ENCODE measurements around the gene SEBOX.
"Not testable (repeated sequence)": the region's sequence is repeated elsewhere in the genome, so short reads cannot be mapped to it uniquely, and the experiment has no call there.

Gene SEBOX

GRCh38 chr17:28346199-28346580, 18.8 kb downstream of the SEBOX start:
- H3K4me3 ChIP-seq (ENCODE audit: low read length) = no peak overlapping the region
- TF ChIP-seq ZNF274 (IDR thresholded peaks at IDR 0.05; ENCODE audit: low read depth, low read length) = no peak

- H3K4me3 ChIP-seq (ENCODE audit: low read length) = no peak overlapping the region
- TF ChIP-seq ZNF274 (IDR thresholded peaks at IDR 0.05; ENCODE audit: low read depth, low read length) = no peak
Measured at GRCh38 chr17:28345419-28346198, 19.4 kb downstream of the SEBOX start.

- no peak overlapping the region for H3K4me3 ChIP-seq (ENCODE audit: low read length)
- no peak for TF ChIP-seq ZNF274 (IDR thresholded peaks at IDR 0.05; ENCODE audit: low read depth, low read length)
Measured at GRCh38 chr17:28344435-28344901, 20.5 kb downstream of the SEBOX start.

- no peak for TF ChIP-seq ZNF274 (IDR thresholded peaks at IDR 0.05; ENCODE audit: low read depth, low read length)
- no peak overlapping the region for H3K4me3 ChIP-seq (ENCODE audit: low read length)
Measured at GRCh38 chr17:28344011-28344410, 21.0 kb downstream of the SEBOX start.

- H3K4me3 ChIP-seq (ENCODE audit: low read length) = no peak overlapping the region
- no peak for TF ChIP-seq ZNF274 (IDR thresholded peaks at IDR 0.05; ENCODE audit: low read depth, low read length)
Measured at GRCh38 chr17:28343491-28343932, 21.5 kb downstream of the SEBOX start.

GRCh38 chr17:28342313-28342712, 22.7 kb downstream of the SEBOX start:
- no peak overlapping the region for H3K4me3 ChIP-seq (ENCODE audit: low read length)
- TF ChIP-seq ZNF274 (IDR thresholded peaks at IDR 0.05; ENCODE audit: low read depth, low read length) = no peak

- no peak for TF ChIP-seq ZNF274 (IDR thresholded peaks at IDR 0.05; ENCODE audit: low read depth, low read length)
- H3K4me3 ChIP-seq (ENCODE audit: low read length) = no peak overlapping the region
Measured at GRCh38 chr17:28341516-28341915, 23.5 kb downstream of the SEBOX start.

GRCh38 chr17:28340374-28340773, 24.6 kb downstream of the SEBOX start:
- TF ChIP-seq ZNF274 (IDR thresholded peaks at IDR 0.05; ENCODE audit: low read depth, low read length) = no peak

GRCh38 chr17:28339431-28339830, 25.6 kb downstream of the SEBOX start:
- TF ChIP-seq ZNF274 (IDR thresholded peaks at IDR 0.05; ENCODE audit: low read depth, low read length) = no peak
- no peak overlapping the region for H3K4me3 ChIP-seq (ENCODE audit: low read length)

More at GRCh38 chr17:28340374-28340773, 24.6 kb downstream of the SEBOX start:
- no peak overlapping the region for H3K4me3 ChIP-seq (ENCODE audit: low read length)

GRCh38 chr17:28338769-28339212, 26.2 kb downstream of the SEBOX start:
- not testable (repeated sequence) for H3K4me3 ChIP-seq (ENCODE audit: low read length)

GRCh38 chr17:28338056-28338768, 26.8 kb downstream of the SEBOX start:
- no peak overlapping the region for H3K4me3 ChIP-seq (ENCODE audit: low read length)
- no peak for TF ChIP-seq ZNF274 (IDR thresholded peaks at IDR 0.05; ENCODE audit: low read depth, low read length)

- peak overlapping the region; percentile 96 for H3K4me3 ChIP-seq (ENCODE audit: low read length)
- TF ChIP-seq ZNF274 (IDR thresholded peaks at IDR 0.05; ENCODE audit: low read depth, low read length) = no peak
Measured at GRCh38 chr17:28335959-28336871, 28.8 kb downstream of the SEBOX start.

- TF ChIP-seq ZNF274 (IDR thresholded peaks at IDR 0.05; ENCODE audit: low read depth, low read length) = no peak
- peak within 1 kb of the TSS; percentile 96 for H3K4me3 ChIP-seq (ENCODE audit: low read length)
Measured at GRCh38 chr17:28335201-28335958, 29.6 kb downstream of the SEBOX start, which contains the start of the genes IFT20 and TNFAIP1. TSS of gene IFT20 (minus strand) at chr17:28335472. CDS start at chr17:28331985, 3,487 bp downstream. TSS of gene TNFAIP1 (plus strand) at chr17:28335761. CDS start at chr17:28339522, 3,761 bp downstream.

Measured in GM08714 (cell line).